ENCODE results near the gene NUDT13. TPM values are rescaled to one million over a fixed set of nuclear protein-coding genes. Genes with fewer than 3 reads are reported as not detected.

Gene NUDT13
- total and polyA plus RNA-seq, 7 donors = 1.8 to 5.4 (median 2.2) TPM

DNA sequence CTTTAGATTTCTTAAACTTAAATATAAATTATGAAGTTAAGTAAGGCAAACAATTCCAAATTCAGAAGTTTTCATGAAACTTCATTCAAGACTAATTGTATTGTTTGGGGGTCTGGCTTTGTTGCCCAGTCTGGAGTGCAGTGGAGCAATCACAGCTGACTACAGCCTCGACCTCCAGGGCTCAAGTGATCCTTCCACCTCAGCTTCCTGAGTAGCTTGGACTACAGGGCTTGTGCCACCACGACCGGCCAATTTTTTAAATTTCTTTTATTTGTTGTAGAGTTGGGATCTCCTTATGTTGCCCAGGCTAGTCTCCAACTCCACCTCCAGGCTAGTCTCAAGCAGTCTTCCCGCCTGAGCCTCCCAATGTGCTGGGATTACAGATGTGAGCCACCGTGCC lies 26.0 kb upstream of the NUDT13 start:
- Histone ChIP-seq H3K27me3 (no peaks in the 10 kb centered on the region), H3K9me3 (no peaks in the 10 kb centered on the region), H3K4me3 (no peak overlapping the region), H3K36me3 (no peaks in the 10 kb centered on the region), H3K4me1 (peaks cover 0 to 18% (median 10%) of the 10 kb centered on the region in 4 donors), H3K27ac (no peak overlapping the region)
- intact Hi-C loops (cut with DNase I) = no loop called here
- TF ChIP-seq POLR2AphosphoS5 (IDR thresholded peaks at IDR 0.05) = no peak
- no peak for TF ChIP-seq EP300 (IDR thresholded peaks at IDR 0.05)
- TF ChIP-seq, protein P1, sequence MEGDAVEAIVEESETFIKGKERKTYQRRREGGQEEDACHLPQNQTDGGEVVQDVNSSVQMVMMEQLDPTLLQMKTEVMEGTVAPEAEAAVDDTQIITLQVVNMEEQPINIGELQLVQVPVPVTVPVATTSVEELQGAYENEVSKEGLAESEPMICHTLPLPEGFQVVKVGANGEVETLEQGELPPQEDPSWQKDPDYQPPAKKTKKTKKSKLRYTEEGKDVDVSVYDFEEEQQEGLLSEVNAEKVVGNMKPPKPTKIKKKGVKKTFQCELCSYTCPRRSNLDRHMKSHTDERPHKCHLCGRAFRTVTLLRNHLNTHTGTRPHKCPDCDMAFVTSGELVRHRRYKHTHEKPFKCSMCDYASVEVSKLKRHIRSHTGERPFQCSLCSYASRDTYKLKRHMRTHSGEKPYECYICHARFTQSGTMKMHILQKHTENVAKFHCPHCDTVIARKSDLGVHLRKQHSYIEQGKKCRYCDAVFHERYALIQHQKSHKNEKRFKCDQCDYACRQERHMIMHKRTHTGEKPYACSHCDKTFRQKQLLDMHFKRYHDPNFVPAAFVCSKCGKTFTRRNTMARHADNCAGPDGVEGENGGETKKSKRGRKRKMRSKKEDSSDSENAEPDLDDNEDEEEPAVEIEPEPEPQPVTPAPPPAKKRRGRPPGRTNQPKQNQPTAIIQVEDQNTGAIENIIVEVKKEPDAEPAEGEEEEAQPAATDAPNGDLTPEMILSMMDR (IDR thresholded peaks at IDR 0.05) = no peak
- TF ChIP-seq POLR2A (IDR thresholded peaks at IDR 0.05) = no peak
- DNase-seq = no peak
- 93 to 96% methylated on average over 5 of the region's 5 CpGs for WGBS, 2 donors

DNA sequence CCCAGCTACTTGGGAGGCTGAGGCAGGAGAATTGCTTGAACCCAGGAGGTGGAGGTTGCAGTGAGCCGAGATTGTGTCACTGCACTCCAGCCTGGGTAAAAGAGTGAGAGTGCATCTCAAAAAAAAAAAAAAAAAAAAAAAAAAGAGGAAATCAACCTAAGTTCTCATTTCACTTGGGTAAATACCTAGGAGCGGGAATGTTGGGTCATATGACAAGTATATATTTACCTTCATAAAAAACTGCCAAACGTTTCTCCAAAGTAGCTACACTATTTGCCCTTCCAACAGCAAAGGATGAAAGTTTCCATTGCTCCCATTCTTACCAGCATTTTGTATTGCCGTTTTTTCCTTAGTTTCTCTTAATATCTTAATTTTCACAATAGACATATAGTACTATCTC lies 23.4 kb upstream of the NUDT13 start:
- no peaks in the 10 kb centered on the region for H3K9me3 ChIP-seq
- intact Hi-C loops (cut with DNase I) = no loop called here
- no peak overlapping the region for H3K4me3 ChIP-seq
- DNase-seq = no peak
- TF ChIP-seq EP300 (IDR thresholded peaks at IDR 0.05) (no peak), POLR2A (IDR thresholded peaks at IDR 0.05) (no peak), POLR2AphosphoS5 (IDR thresholded peaks at IDR 0.05) (no peak)
- TF ChIP-seq, protein P1 (IDR thresholded peaks at IDR 0.05) = no peak
- H3K27me3 ChIP-seq = no peaks in the 10 kb centered on the region
- H3K4me1 ChIP-seq = peaks cover 0 to 18% (median 10%) of the 10 kb centered on the region in 4 donors
- H3K27ac ChIP-seq = no peak overlapping the region
- 43 to 69% methylated on average over 4 of the region's 4 CpGs for WGBS, 2 donors
- H3K36me3 ChIP-seq = no peaks in the 10 kb centered on the region

DNA sequence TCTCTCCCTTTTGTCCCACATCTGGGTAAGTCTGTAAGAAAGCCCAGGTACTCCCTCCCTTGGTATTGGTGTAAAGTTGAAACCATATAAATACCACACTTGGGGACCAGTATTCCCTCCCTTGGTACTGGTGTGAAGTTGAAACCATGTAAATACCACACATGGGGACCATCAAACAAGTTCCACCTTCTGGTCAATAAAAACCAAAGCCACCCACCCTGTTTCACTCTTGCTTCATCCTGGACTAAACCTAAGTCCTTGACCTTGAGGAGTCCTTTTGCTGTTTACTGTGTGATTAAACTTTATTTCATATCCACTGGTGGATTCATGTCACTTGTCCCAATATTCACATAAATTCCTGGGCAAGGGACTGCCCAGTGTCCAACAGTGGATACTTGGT lies 22.0 kb upstream of the NUDT13 start:
- no peaks in the 10 kb centered on the region for H3K9me3 ChIP-seq
- peaks cover 0 to 4% (median 3%) of the 10 kb centered on the region in 4 donors for H3K4me1 ChIP-seq
- H3K36me3 ChIP-seq = no peaks in the 10 kb centered on the region
- intact Hi-C loops (cut with DNase I) = no loop called here
- no peak overlapping the region for H3K27ac ChIP-seq
- H3K4me3 ChIP-seq = no peak overlapping the region
- TF ChIP-seq EP300 (IDR thresholded peaks at IDR 0.05) (no peak), POLR2AphosphoS5 (IDR thresholded peaks at IDR 0.05) (no peak), POLR2A (IDR thresholded peaks at IDR 0.05) (no peak)
- TF ChIP-seq, protein P1 (IDR thresholded peaks at IDR 0.05) = no peak
- no peak for DNase-seq
- no peaks in the 10 kb centered on the region for H3K27me3 ChIP-seq

DNA sequence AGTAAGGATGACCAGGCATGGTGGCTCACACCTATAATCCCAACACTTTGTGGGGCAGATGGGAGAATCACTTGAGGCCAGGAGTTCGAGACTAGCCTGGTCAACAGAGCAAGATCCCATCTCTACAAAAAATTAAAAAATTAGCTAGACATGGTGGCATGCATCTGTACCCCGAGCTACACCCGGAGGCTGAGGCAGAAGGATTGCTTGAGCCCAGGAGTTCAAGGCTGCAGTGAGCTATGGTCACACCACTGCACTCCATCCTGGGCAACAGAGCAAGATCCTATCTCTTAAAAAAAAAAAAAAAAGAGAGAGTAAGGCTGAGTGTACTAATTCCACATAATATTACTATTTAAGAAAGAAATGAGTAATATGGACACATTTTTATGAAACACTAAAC lies 17.4 kb upstream of the NUDT13 start:
- H3K36me3 ChIP-seq = no peaks in the 10 kb centered on the region
- DNase-seq = no peak
- no peak overlapping the region for H3K4me3 ChIP-seq
- no peak for TF ChIP-seq EP300 (IDR thresholded peaks at IDR 0.05)
- TF ChIP-seq, protein P1 (IDR thresholded peaks at IDR 0.05) = no peak
- H3K27ac ChIP-seq = no peak overlapping the region
- peaks cover 0 to 22% (median 18%) of the 10 kb centered on the region in 4 donors for H3K4me1 ChIP-seq
- no peaks in the 10 kb centered on the region for H3K9me3 ChIP-seq
- intact Hi-C loops (cut with DNase I) = no loop called here
- no peaks in the 10 kb centered on the region for H3K27me3 ChIP-seq
- WGBS, 2 donors = 96 to 97% methylated on average over 3 of the region's 3 CpGs

All from sigmoid colon (tissue), 7 donors.